D721Med (cell line): Measurements from ENCODE around the gene MON1B.
"Not testable (repeated sequence)": the region's sequence is repeated elsewhere in the genome, so short reads cannot be mapped to it uniquely, and the experiment has no call there.

Experiments used
- DNase-seq: peaks from one replicate; pipeline ENCODE4 v3.0.0; 2011; ENCODE audit warnings: low spot score; ENCODE audit not compliant: insufficient read length
- FAIRE-seq: peaks from 2 replicates; lab custom pipeline; 2011; peaks lifted over from hg19 to GRCh38; lab: Jason Lieb, UNC
- CTCF ChIP-seq: IDR thresholded peaks from 2 replicates; pipeline ENCODE4 v1.5.1; 2012; ENCODE audit warnings: mild to moderate bottlenecking, control low read depth; ENCODE audit not compliant: insufficient read depth; ENCODE audit errors: missing control alignments

MON1B gene

GRCh38 chr16:77166726-77167125 is 24.3 kb upstream of the MON1B start:
- no peak for TF ChIP-seq CTCF
- FAIRE-seq (no peak), DNase-seq (no peak)

GRCh38 chr16:77168901-77169300 is 22.1 kb upstream of the MON1B start:
- TF ChIP-seq CTCF = no peak
- DNase-seq (no peak), FAIRE-seq (no peak)

DNA sequence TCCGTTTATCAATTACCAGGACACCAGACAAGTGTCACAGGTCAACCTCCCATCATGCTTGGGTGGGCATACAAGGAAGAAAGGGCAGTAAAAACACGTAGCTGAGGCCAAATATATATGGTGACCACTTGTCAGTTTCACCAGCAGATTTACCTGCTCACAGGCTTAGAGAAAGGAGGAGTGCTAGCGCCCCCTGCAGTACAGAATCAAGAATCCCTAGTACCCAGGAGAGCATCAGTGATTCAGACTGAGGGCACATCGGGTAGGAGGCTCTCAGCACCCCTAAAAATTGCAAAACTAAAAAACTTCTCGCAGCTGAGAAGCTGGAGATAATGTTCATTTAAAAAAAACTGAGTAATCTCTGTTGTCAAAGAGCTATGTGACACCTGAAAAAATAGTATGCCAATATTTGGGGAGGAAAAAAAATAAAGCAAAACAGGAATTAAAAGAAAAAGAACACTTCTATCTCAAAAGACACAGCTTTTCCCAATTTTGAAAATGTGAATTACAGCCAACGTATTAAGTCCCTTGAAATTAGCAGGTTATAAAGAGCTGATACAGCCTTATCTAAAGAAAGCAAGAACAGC is 21.2 kb upstream of the MON1B start:
- no peak for DNase-seq
- peak; percentile 63 for TF ChIP-seq CTCF
- no peak for FAIRE-seq

DNA sequence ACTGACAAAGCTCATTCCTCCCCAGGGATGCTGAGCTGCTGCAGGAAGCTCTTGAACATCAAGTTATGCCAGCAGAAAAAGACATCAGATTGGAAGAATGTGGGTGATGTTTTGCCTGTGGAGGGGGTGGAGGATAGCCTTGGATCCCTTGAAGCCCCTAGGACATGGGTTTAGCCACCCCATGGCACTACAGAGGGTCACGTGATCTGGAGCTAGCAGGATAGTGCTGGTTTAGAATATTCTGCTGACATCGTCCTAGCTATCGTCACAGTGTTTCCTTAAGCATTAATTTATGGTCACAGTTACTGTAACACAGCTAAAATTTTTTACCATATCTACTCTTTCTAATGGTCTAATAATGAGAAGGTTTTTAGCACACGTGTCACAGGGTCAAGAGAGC is 20.2 kb upstream of the MON1B start:
- TF ChIP-seq CTCF = no peak
- no peak for FAIRE-seq

DNA sequence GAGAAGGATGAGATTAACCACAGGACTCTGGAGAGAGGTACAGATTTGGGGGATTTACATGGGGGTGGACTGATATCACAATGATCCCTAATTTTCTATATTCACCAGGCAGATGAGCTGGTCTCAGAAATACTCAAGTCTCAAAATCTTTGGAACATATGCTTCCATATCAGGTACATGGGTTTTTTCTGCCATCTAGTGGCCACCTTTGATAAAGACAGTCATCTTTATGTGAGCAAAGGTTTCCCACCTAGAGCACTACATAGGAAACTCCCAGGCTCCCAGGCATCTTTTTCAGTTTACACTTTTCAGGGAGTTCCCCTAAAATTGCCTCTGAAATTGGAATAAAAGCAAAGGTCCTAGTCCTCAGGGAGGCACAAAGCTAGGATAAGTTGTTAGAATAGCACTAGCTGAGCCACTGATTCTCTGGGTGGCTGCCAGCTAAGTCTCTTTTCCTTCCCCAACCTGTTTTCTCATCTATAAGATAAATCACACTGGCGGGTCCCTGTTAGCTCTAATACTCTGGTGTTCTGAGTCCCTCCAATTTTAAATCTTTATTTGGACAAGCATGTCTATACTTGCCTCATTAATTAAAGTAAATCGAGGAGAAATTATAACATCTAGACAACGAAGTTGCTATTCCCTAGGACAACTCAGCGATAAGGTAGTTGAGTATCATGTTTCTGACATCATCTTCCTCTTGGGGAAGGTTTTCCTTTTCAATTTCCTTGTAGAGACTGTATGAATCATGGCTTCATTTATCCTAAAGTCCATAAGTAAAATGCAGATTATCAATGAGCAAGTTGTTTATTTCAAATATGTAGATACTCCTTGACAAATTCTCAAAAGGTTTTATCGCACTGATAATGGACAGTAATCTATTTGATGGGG is 19.0 kb upstream of the MON1B start:
- no peak for FAIRE-seq
- DNase-seq = no peak
- TF ChIP-seq CTCF = peak; percentile 76

More for the DNA sequence above, 20.2 kb upstream of the MON1B start:
- DNase-seq = no peak

- no peak for DNase-seq
- no peak for FAIRE-seq
- TF ChIP-seq CTCF = no peak
Measured at GRCh38 chr16:77172951-77173350, 18.0 kb upstream of the MON1B start.

DNA sequence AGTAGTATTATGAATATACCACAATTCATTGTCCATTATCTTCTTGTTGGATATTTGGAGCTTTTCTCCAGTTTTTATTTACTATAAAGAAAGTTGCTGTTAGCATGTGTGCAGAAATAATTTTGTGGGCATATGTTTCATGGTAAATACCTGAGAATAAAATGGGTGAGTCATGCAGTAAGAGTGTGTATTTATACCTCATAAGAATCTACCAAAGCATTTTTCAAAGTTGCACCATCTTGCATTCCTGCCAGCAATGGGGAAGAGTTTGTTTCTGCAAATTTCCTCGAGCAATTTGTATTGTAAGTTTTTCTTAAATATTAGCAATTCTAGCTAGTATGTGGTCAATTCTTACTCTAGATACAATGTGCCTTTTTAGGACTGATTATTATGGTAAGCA is 7.9 kb upstream of the MON1B start:
- FAIRE-seq = no peak
- no peak for DNase-seq
- no peak for TF ChIP-seq CTCF

DNA sequence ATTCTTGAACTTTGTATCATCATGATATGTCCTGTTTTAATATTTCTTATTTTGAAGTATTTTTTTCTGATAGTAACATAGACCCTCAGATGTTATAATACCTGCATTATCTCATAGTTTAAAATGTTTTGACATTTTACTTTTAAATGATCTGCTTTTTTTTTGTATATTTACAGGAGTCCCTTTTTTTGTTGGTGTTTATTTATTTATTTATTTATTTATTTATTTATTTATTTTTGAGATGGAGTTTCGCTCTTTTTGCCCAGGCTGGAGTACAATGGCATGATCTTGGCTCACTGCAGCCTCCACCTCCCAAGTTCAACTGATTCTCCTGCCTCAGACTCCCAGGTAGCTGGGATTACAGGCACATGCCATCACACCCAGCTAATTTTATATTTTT is 4.7 kb upstream of the MON1B start:
- not testable (repeated sequence) for FAIRE-seq, DNase-seq
